Calu3 (cell line): ENCODE measurements around the gene KSR2. TPM values are rescaled to one million over a fixed set of nuclear protein-coding genes. Genes with fewer than 3 reads are reported as not detected.

Experiments
- BruUV-seq: library from RNA; stranded (reverse); fragments of 400-500 nt; replicated peaks from 2 replicates; lab custom pipeline; 2021; lab: Mats Ljungman, UMichigan
- CTCF ChIA-PET: fragments of 300-600 bp; sonication (Branson Sonifier 250); formaldehyde crosslinking; loops from one replicate; lab custom pipeline; 2022; ENCODE audit warnings: antibody characterized with exemption; lab: Charles Lee
- DNase-seq: peaks from one replicate; pipeline ENCODE4 v3.0.0; 2022
- H3K27ac Mint-ChIP-seq: one replicate; pipeline ENCODE4 v1.8.0; 2022; ENCODE audit warnings: mixed read lengths; ENCODE audit not compliant: unreplicated experiment
- H3K27me3 Mint-ChIP-seq: one replicate; pipeline ENCODE4 v1.8.0; 2022; ENCODE audit warnings: mixed read lengths; ENCODE audit not compliant: unreplicated experiment
- H3K36me3 Mint-ChIP-seq: one replicate; pipeline ENCODE4 v1.8.0; 2022; ENCODE audit warnings: mild to moderate bottlenecking, moderate library complexity, mixed read lengths; ENCODE audit not compliant: insufficient read depth, unreplicated experiment
- H3K4me1 Mint-ChIP-seq: one replicate; pipeline ENCODE4 v1.8.0; 2022; ENCODE audit warnings: mild to moderate bottlenecking, low read depth, mixed read lengths; ENCODE audit not compliant: unreplicated experiment
- H3K4me3 Mint-ChIP-seq: one replicate; pipeline ENCODE4 v1.8.0; 2022; ENCODE audit warnings: mild to moderate bottlenecking, low read depth, moderate library complexity, mixed read lengths; ENCODE audit not compliant: unreplicated experiment
- H3K9me3 Mint-ChIP-seq: one replicate; pipeline ENCODE4 v1.8.0; 2022; ENCODE audit warnings: low read depth, mixed read lengths; ENCODE audit not compliant: unreplicated experiment
- CTCF ChIP-seq: fragments of 200-600 bp; IDR thresholded peaks from one replicate; pipeline ENCODE4 v1.8.0; 2022; ENCODE audit warnings: antibody characterized with exemption; ENCODE audit not compliant: unreplicated experiment
- intact Hi-C: fragments of 100-400 bp; cut with micrococcal nuclease; formaldehyde crosslinking; loops from one replicate; pipeline ENCODE4 v1.10.0; 2022; ENCODE audit not compliant: unreplicated experiment
- total RNA-seq: library from RNA; stranded (reverse); gene quantifications from 2 replicates; pipeline ENCODE4 v1.2.3, GENCODE V29; 2022

KSR2 gene
- total RNA-seq, 1 experiment from 2014 or later = 1.9 TPM

- Mint-ChIP-seq H3K9me3 (peaks cover 2% of the 10 kb centered on the region), H3K4me1 (no peaks in the 10 kb centered on the region), H3K27ac (no peak overlapping the region), H3K27me3 (peaks cover 38% of the 10 kb centered on the region), H3K36me3 (no peaks in the 10 kb centered on the region), H3K4me3 (no peak overlapping the region)
- BruUV-seq = no TSS peak
- peak; percentile 49 for TF ChIP-seq CTCF
- peak; percentile 45 for DNase-seq
- intact Hi-C loops = no loop called here
- CTCF ChIA-PET = interaction anchor here (0.9 kb wide), 1 partner anchor 51 kb away, joined by 3 read pairs; no protein-coding TSS in a partner anchor
These were observed 495.8 kb downstream of the KSR2 start for GRCh38 chr12:117472983-117473382.

DNA sequence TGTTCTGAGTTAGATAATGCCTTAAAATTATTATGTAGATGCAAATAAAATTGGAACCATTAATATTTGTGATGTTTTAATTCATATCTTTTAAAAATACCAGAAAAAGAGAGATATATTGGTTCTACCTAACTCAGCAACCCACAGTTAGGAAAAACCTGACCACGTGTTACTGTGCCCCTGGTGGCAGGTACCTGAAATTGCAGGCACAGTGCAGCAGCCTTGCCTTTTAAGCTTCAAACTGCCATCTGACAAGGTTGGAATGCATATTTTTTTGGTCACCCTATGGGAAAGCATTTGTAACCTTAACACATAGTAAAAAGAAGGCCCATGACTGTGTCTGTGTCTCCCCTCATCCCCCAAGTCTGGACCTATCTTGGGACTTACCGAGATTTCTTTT, 498.0 kb downstream of the KSR2 start:
- no TSS peak for BruUV-seq
- peak; percentile 58 for TF ChIP-seq CTCF
- intact Hi-C loops = no loop called here
- Mint-ChIP-seq H3K9me3 (peaks cover 2% of the 10 kb centered on the region), H3K36me3 (no peaks in the 10 kb centered on the region), H3K4me1 (no peaks in the 10 kb centered on the region), H3K27ac (no peak overlapping the region), H3K27me3 (peaks cover 30% of the 10 kb centered on the region), H3K4me3 (no peak overlapping the region)
- no peak for DNase-seq
- CTCF ChIA-PET = no interaction called here

- CTCF ChIA-PET = no interaction called here
- no peak for TF ChIP-seq CTCF
- intact Hi-C loops = no loop called here
- Mint-ChIP-seq H3K36me3 (no peaks in the 10 kb centered on the region), H3K9me3 (peaks cover 2% of the 10 kb centered on the region), H3K4me3 (no peak overlapping the region), H3K27me3 (peaks cover 30% of the 10 kb centered on the region), H3K27ac (no peak overlapping the region), H3K4me1 (no peaks in the 10 kb centered on the region)
- BruUV-seq = no TSS peak
- DNase-seq = no peak
These were observed 498.8 kb downstream of the KSR2 start for GRCh38 chr12:117469883-117470483.

DNA sequence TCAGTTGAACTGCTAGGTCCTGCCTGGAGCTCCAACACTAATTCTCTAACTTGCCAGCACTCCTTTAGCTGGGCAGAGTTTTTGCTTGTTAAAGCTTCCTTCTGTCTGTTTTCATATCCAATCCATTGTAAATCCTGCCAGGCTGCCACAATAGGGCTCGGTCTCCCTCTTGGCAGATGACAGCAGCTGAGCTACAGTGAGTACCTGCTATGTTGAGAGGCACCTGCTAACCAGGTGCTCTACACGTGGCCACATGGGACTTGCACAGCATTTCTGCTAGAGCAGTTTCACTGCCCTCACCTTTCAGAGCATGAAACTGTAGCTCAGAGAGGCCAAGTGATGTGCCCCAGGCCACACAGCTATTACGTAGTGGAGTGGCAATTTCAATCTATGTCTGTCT, 500.8 kb downstream of the KSR2 start:
- BruUV-seq = no TSS peak
- no peak for DNase-seq
- Mint-ChIP-seq H3K27ac (no peak overlapping the region), H3K9me3 (peaks cover 2% of the 10 kb centered on the region), H3K4me1 (no peaks in the 10 kb centered on the region), H3K36me3 (no peaks in the 10 kb centered on the region), H3K27me3 (peaks cover 37% of the 10 kb centered on the region), H3K4me3 (no peak overlapping the region)
- no peak for TF ChIP-seq CTCF
- CTCF ChIA-PET = interaction anchor here (1.1 kb wide), 1 partner anchor 13 kb away, joined by 3 read pairs; no protein-coding TSS in a partner anchor
- intact Hi-C loops = no loop called here
